H1 (cell line): Measurements from ENCODE around the gene TRPM1. TPM values are rescaled to one million over a fixed set of nuclear protein-coding genes. Genes with fewer than 3 reads are reported as not detected.

Experiments used
- ASH2L ChIP-seq: fragments of 200-600, 300-600 bp; sonication (generic); IDR thresholded peaks from one replicate; pipeline ENCODE4 v1.7.1; 2017; ENCODE audit warnings: low read length
- CBX8 ChIP-seq: fragments of 300-800, 300-1000 bp; sonication (generic); IDR thresholded peaks from 2 replicates; pipeline ENCODE4 v1.7.1; 2016; ENCODE audit warnings: low read depth, low read length, borderline replicate concordance
- FOSL1 ChIP-seq: IDR thresholded peaks from 2 replicates; pipeline ENCODE4 v1.6.1; 2011; ENCODE audit warnings: mild to moderate bottlenecking, low read depth, low read length, moderate library complexity; ENCODE audit not compliant: insufficient read depth
- NRF1 ChIP-seq: IDR thresholded peaks from 2 replicates; pipeline ENCODE4 v1.6.1; 2011; ENCODE audit warnings: mild to moderate bottlenecking, low read depth, low read length, improper control_type of control experiment
- TBP ChIP-seq: IDR thresholded peaks from 2 replicates; pipeline ENCODE4 v1.6.1; 2011; ENCODE audit warnings: low read depth, low read length, improper control_type of control experiment
- polyA plus RNA-seq, 7 experiments: library from polyadenylated mRNA; depleted of rRNA in 3 of 7; stranded (reverse) in 5 of 7; unstranded in 2 of 7; fragments of >200 nt in 5 of 7; fragments of 200-250 nt in 2 of 7; gene quantifications; 1 replicate in 5 of 7; 2 replicates in 1 of 7; 4 replicates in 1 of 7; pipeline versions ENCODE4 v1.2.1 to v1.2.3, GENCODE V29; 2011 to 2013; ENCODE audit warnings: missing spikeins in 2 of 7, mixed read lengths in 2 of 7
- total RNA-seq: library from RNA; stranded (reverse); fragmentation: NEBNext Ultra II Directional; extraction: Animal tissue kit (Norgen Biotek cat#: 25700); gene quantifications from 2 replicates; pipeline ENCODE4 v1.2.1, GENCODE V29; 2021

TRPM1 gene
- total and polyA plus RNA-seq, 2 of the 8 experiments (the other 6 are each of a cell fraction or from before 2014, with no cell fraction given), result 0.05 TPM; not detected in 1

- no peak for TF ChIP-seq ASH2L
- no peak for TF ChIP-seq NRF1
- TF ChIP-seq TBP, result no peak
- TF ChIP-seq FOSL1, result no peak
- no peak for TF ChIP-seq CBX8
Measured at GRCh38 chr15:30963681-30964080, 137.8 kb downstream of the TRPM1 start (continued).
